ENCODE data around the gene MTCL1.

Gene MTCL1

DNA sequence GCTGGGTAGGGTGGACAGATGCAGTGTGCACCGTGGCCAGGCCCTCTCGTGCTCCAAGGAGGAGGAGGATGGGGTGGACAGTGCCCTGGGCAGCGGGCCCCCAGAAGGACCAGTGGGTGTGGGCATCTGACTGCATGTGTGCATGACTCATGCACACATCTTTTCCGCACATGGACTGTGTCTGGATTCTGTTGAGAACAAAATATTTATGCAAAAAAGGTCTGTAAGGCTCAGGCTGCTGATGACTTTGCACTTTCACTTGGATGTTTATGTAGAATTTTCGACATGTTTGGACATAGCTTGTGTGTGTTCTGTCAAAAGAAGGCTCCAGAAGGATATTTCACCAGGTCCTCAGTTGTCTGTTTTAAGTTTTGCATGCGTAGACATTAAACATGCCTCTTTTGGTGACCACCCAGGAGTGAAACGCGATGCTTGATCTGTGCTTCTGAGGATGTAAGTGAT lies 45.6 kb downstream of the MTCL1 start:
- FAIRE-seq = no peak
- TF ChIP-seq, protein P1, sequence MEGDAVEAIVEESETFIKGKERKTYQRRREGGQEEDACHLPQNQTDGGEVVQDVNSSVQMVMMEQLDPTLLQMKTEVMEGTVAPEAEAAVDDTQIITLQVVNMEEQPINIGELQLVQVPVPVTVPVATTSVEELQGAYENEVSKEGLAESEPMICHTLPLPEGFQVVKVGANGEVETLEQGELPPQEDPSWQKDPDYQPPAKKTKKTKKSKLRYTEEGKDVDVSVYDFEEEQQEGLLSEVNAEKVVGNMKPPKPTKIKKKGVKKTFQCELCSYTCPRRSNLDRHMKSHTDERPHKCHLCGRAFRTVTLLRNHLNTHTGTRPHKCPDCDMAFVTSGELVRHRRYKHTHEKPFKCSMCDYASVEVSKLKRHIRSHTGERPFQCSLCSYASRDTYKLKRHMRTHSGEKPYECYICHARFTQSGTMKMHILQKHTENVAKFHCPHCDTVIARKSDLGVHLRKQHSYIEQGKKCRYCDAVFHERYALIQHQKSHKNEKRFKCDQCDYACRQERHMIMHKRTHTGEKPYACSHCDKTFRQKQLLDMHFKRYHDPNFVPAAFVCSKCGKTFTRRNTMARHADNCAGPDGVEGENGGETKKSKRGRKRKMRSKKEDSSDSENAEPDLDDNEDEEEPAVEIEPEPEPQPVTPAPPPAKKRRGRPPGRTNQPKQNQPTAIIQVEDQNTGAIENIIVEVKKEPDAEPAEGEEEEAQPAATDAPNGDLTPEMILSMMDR (IDR thresholded peaks at IDR 0.05; ENCODE audit: insufficient read depth, missing control alignments) = no peak
- no peak for DNase-seq (ENCODE audit: insufficient read length, low spot score)

DNA sequence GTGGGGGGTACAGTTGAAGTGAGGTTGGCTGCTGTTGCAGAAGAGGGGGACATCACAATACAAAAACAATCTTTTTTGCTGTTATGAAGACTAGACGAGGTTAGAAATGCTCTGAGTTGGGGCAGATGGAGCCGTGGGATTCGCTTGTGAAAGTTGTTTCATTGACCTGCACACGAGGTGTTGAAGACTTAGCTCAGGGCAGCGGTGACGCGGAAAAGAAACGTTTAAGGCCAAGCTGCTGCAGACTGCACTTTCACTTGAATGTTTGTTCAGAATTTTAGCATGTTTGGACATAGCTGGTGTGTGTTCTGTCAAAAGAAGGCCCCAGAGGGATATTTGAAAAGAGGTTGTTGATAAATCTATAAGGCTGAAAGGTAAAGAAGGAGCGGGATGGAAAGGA lies 46.3 kb downstream of the MTCL1 start:
- TF ChIP-seq, protein P1 (IDR thresholded peaks at IDR 0.05; ENCODE audit: insufficient read depth, missing control alignments) = no peak
- DNase-seq (ENCODE audit: insufficient read length, low spot score) (no peak), FAIRE-seq (no peak)

GRCh38 chr18:8752329-8752728 lies 47.0 kb downstream of the MTCL1 start:
- TF ChIP-seq, protein P1 (IDR thresholded peaks at IDR 0.05; ENCODE audit: insufficient read depth, missing control alignments) = no peak
- DNase-seq (ENCODE audit: insufficient read length, low spot score) = no peak
- FAIRE-seq = no peak

- TF ChIP-seq, protein P1 (IDR thresholded peaks at IDR 0.05; ENCODE audit: insufficient read depth, missing control alignments) = no peak
- no peak for DNase-seq (ENCODE audit: insufficient read length, low spot score)
- no peak for FAIRE-seq
Observed at GRCh38 chr18:8754995-8755960, 49.9 kb downstream of the MTCL1 start.

GRCh38 chr18:8756571-8756970 lies 51.2 kb downstream of the MTCL1 start:
- no peak for FAIRE-seq
- DNase-seq (ENCODE audit: insufficient read length, low spot score) = no peak
- TF ChIP-seq, protein P1 (IDR thresholded peaks at IDR 0.05; ENCODE audit: insufficient read depth, missing control alignments) = no peak

GRCh38 chr18:8757396-8757997 lies 52.1 kb downstream of the MTCL1 start:
- DNase-seq (ENCODE audit: insufficient read length, low spot score) (no peak), FAIRE-seq (no peak)
- TF ChIP-seq, protein P1 (IDR thresholded peaks at IDR 0.05; ENCODE audit: insufficient read depth, missing control alignments) = no peak
